Measurements from ENCODE around the gene GJB6. TPM values are rescaled to one million over a fixed set of nuclear protein-coding genes. Genes with fewer than 3 reads are reported as not detected.
"Not testable (repeated sequence)": the region's sequence is repeated elsewhere in the genome, so short reads cannot be mapped to it uniquely, and the experiment has no call there.

The GJB6 gene
- total RNA-seq (not detected), polyA plus RNA-seq (under 1 TPM in 1 of 2 donors, not detected in 1; 0.86 TPM)
- long read RNA-seq, donor 1 = 0 reads
- long read RNA-seq, donor 2 = 0 reads
- long read RNA-seq, donor 3 = 0 reads
- long read RNA-seq, donor 4 = 0 reads
- long read RNA-seq, donor 5 = 0 reads

DNA sequence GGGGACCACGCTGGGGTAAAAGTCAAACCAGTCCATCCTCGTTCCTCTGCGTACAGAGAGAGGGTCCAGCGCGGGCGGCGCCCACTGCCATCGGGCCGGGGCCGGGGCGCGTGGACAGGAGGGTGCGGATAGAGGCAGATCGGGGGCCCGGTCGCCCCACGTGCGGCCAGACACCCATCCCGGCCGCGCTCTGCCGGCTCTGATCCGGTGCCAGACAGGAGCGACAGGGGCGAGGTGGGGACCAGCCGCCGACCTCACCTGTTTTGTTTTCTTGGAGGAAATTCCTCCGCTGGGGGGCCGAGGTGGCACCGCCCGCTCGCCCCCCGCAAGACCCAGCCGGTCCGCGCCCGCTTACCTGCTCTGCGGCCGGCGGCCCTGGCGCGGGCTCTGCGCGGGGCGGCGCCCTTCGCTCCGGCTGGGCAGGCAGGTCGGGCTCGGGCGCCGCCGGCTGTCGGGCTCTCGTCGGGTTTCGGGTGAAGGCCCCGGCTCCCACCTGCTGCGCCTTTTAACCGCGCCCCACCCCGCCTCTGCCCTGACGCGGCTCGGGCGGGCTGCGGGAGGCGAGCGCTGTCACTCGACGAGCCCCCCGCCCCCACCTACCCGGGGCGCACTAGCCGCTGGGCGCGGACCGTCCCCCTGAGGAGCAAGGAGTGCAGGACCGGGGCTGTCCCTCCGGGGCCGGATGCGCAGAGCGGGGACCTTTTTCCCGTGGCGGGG lies at the start of gene GJB6:
Gene GJB6 (minus strand): TSS at position 481 of the 717 bp plus-strand sequence. CDS start 8,839 bp downstream, outside the sequence.
- no peak for ATAC-seq (ENCODE audit: insufficient read depth, low FRiP score)

DNA sequence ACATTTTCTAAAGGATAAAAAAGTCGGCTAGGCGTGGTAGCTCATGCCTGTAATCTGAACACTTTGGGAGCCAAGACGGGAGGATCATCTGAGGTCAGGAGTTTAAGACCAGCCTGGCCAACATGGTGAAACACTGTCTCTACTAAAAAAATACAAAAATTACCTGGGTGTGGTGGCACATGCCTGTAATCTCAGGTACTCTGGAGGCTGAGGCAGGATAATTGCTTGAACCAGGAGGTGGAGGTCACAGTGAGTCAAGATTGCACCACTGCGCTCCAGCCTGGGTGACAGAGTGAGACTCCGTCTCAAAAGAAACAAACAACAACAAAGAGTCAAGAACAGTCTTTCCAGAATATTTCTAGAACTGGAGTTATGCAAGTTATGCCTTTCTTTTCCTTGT lies 44.8 kb upstream of the GJB6 start:
- H3K9ac ChIP-seq (ENCODE audit: insufficient read depth in 1 of 2, low read length in 2 of 2); H3K9me3 ChIP-seq (ENCODE audit: control insufficient read depth in 4 of 4, insufficient read depth in 3 of 4, low read length in 3 of 4); H3K36me3 ChIP-seq (ENCODE audit: control insufficient read depth in 4 of 4, insufficient read depth in 4 of 4, low read length in 4 of 4); H3K27me3 ChIP-seq (ENCODE audit: control insufficient read depth in 3 of 3, insufficient read depth in 3 of 3, low read length in 2 of 3); H3K4me1 ChIP-seq (ENCODE audit: control insufficient read depth in 5 of 5, insufficient read depth in 5 of 5, low read length in 5 of 5); H3K27ac ChIP-seq (ENCODE audit: low read depth in 1 of 2, low read length in 1 of 2); DNase-seq; ATAC-seq (ENCODE audit: insufficient read depth, low FRiP score); H3K4me3 ChIP-seq: not testable (repeated sequence)
- 86 to 97% methylated on average over 5 of the region's 5 CpGs for WGBS, 2 donors

More for the DNA sequence above, at the start of gene GJB6:
- no peak within 1 kb of the TSS for H3K9ac ChIP-seq (ENCODE audit: insufficient read depth in 1 of 2, low read length in 2 of 2)
- peak in 2 of 3 donors; percentile 29 to 36 for DNase-seq
- TF ChIP-seq, protein P1, sequence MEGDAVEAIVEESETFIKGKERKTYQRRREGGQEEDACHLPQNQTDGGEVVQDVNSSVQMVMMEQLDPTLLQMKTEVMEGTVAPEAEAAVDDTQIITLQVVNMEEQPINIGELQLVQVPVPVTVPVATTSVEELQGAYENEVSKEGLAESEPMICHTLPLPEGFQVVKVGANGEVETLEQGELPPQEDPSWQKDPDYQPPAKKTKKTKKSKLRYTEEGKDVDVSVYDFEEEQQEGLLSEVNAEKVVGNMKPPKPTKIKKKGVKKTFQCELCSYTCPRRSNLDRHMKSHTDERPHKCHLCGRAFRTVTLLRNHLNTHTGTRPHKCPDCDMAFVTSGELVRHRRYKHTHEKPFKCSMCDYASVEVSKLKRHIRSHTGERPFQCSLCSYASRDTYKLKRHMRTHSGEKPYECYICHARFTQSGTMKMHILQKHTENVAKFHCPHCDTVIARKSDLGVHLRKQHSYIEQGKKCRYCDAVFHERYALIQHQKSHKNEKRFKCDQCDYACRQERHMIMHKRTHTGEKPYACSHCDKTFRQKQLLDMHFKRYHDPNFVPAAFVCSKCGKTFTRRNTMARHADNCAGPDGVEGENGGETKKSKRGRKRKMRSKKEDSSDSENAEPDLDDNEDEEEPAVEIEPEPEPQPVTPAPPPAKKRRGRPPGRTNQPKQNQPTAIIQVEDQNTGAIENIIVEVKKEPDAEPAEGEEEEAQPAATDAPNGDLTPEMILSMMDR (IDR thresholded peaks at IDR 0.05; ENCODE audit: control extremely low read depth, extremely low read depth) = no peak
- peaks cover 5 to 43% (median 43%) of the 10 kb centered on the region in 3 donors for H3K27me3 ChIP-seq (ENCODE audit: control insufficient read depth in 3 of 3, insufficient read depth in 3 of 3, low read length in 2 of 3)
- WGBS, 2 donors = 1 to 2% methylated on average over 56 to 85 of the region's 85 CpGs
- no peak within 1 kb of the TSS for H3K27ac ChIP-seq (ENCODE audit: low read depth in 1 of 2, low read length in 1 of 2)
- H3K4me1 ChIP-seq (ENCODE audit: control insufficient read depth in 5 of 5, insufficient read depth in 5 of 5, low read length in 5 of 5) = peaks cover 0 to 11% (median 0%) of the 10 kb centered on the region in 5 donors
- H3K9me3 ChIP-seq (ENCODE audit: control insufficient read depth in 4 of 4, insufficient read depth in 3 of 4, low read length in 3 of 4) = peaks cover 0 to 2% (median 0%) of the 10 kb centered on the region in 4 donors
- H3K36me3 ChIP-seq (ENCODE audit: control insufficient read depth in 4 of 4, insufficient read depth in 4 of 4, low read length in 4 of 4) = no peaks in the 10 kb centered on the region
- H3K4me3 ChIP-seq = no peak within 1 kb of the TSS

DNA sequence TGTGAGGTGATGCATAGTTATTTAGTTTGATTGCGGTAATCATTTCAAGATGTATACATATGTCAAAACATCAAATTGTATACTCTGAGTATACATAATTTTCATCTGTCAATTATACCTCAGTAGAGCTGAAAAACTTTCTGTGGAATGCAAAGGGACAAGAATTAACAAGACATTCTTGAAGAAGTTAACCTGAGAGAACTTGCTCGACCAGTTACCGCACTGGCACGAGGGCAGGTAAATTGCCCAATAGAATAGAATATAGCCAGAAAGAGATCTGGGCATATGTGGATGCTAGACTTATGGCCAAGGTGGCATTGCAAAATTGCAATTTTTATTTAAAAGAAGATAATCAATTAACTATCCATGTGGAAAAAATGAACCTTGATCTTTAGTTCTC lies 42.3 kb upstream of the GJB6 start:
- WGBS, 2 donors = 71 to 89% methylated on average over 4 of the region's 4 CpGs
- no peak overlapping the region for H3K9ac ChIP-seq (ENCODE audit: insufficient read depth in 1 of 2, low read length in 2 of 2)
- peak; percentile 45 to 72 (median 46) for DNase-seq

More for the DNA sequence above, 42.3 kb upstream of the GJB6 start:
- H3K27me3 ChIP-seq (ENCODE audit: control insufficient read depth in 3 of 3, insufficient read depth in 3 of 3, low read length in 2 of 3) = no peaks in the 10 kb centered on the region
- no peak overlapping the region for H3K27ac ChIP-seq (ENCODE audit: low read depth in 1 of 2, low read length in 1 of 2)
- H3K4me3 ChIP-seq = no peak overlapping the region
- no peaks in the 10 kb centered on the region for H3K36me3 ChIP-seq (ENCODE audit: control insufficient read depth in 4 of 4, insufficient read depth in 4 of 4, low read length in 4 of 4)
- peaks cover 0 to 7% (median 0%) of the 10 kb centered on the region in 4 donors for H3K9me3 ChIP-seq (ENCODE audit: control insufficient read depth in 4 of 4, insufficient read depth in 3 of 4, low read length in 3 of 4)
- TF ChIP-seq, protein P1 (IDR thresholded peaks at IDR 0.05; ENCODE audit: control extremely low read depth, extremely low read depth) = no peak
- H3K4me1 ChIP-seq (ENCODE audit: control insufficient read depth in 5 of 5, insufficient read depth in 5 of 5, low read length in 5 of 5) = peaks cover 0 to 4% (median 0%) of the 10 kb centered on the region in 5 donors
- no peak for ATAC-seq (ENCODE audit: insufficient read depth, low FRiP score)

Measured in lung (tissue), 16 donors.